Measurements from ENCODE around the gene SNRNP70. TPM values are rescaled to one million over a fixed set of nuclear protein-coding genes. Genes with fewer than 3 reads are reported as not detected.

The SNRNP70 gene
- total RNA-seq, 2 experiments from 2014 or later = 234 to 249 TPM

GRCh38 chr19:49097453-49098288 is 12.4 kb downstream of the SNRNP70 start:
- Mint-ChIP-seq H3K9me3 (no peaks in the 10 kb centered on the region), H3K4me3 (no peak overlapping the region), H3K36me3 (ENCODE audit: low read depth) (peaks cover 44% of the 10 kb centered on the region), H3K4me1 (peaks cover 18% of the 10 kb centered on the region), H3K27ac (peak overlapping the region; percentile 77), H3K27me3 (no peaks in the 10 kb centered on the region)
- ChIA-PET CTCF (interaction anchor here (0.5 to 2.6 kb wide), 40 partner anchors 9 to 444 kb away, joined by 3 to 22 read pairs (median 6); partner anchors contain the start of genes CGB7, LIN7B and RUVBL2), POLR2A (interaction anchor here (0.6 kb wide), 1 partner anchor 719 kb away, joined by 4 read pairs; no protein-coding TSS in a partner anchor)
- DNase-seq = peak; percentile 78

- Mint-ChIP-seq H3K27ac (peak overlapping the region; percentile 33), H3K4me1 (peaks cover 18% of the 10 kb centered on the region), H3K27me3 (no peaks in the 10 kb centered on the region), H3K36me3 (ENCODE audit: low read depth) (peaks cover 40% of the 10 kb centered on the region), H3K9me3 (no peaks in the 10 kb centered on the region), H3K4me3 (no peak overlapping the region)
- ChIA-PET POLR2A (no interaction called here), CTCF (interaction anchor here (1.0 to 2.6 kb wide), 11 partner anchors 7 to 159 kb away, joined by 3 to 22 read pairs (median 9); partner anchors contain the start of genes CGB7 and LIN7B)
- no peak for DNase-seq
Observed at GRCh38 chr19:49098795-49099194, 13.5 kb downstream of the SNRNP70 start.

- DNase-seq = no peak
- Mint-ChIP-seq H3K27ac (no peak overlapping the region), H3K36me3 (ENCODE audit: low read depth) (peaks cover 44% of the 10 kb centered on the region), H3K9me3 (no peaks in the 10 kb centered on the region), H3K4me3 (no peak overlapping the region), H3K4me1 (peaks cover 18% of the 10 kb centered on the region), H3K27me3 (no peaks in the 10 kb centered on the region)
- POLR2A ChIA-PET = no interaction called here
- CTCF ChIA-PET = interaction anchor here (0.6 to 1.3 kb wide), 4 partner anchors 8 to 150 kb away, joined by 3 to 6 read pairs (median 3); partner anchors contain the start of gene LIN7B
Observed at GRCh38 chr19:49101160-49101559, 15.9 kb downstream of the SNRNP70 start.

- ChIA-PET POLR2A (no interaction called here), CTCF (no interaction called here)
- H3K36me3 Mint-ChIP-seq (ENCODE audit: low read depth) = peaks cover 50% of the 10 kb centered on the region
Observed at GRCh38 chr19:49102303-49102702, 17.1 kb downstream of the SNRNP70 start.

GRCh38 chr19:49103331-49104085 is 18.3 kb downstream of the SNRNP70 start:
- Mint-ChIP-seq H3K4me1 (peaks cover 4% of the 10 kb centered on the region), H3K36me3 (ENCODE audit: low read depth) (peaks cover 47% of the 10 kb centered on the region), H3K9me3 (no peaks in the 10 kb centered on the region), H3K27ac (no peak overlapping the region), H3K4me3 (no peak overlapping the region), H3K27me3 (no peaks in the 10 kb centered on the region)
- POLR2A ChIA-PET = no interaction called here
- no peak for DNase-seq
- CTCF ChIA-PET = interaction anchor here (4.1 kb wide), 1 partner anchor 11 kb away, joined by 20 read pairs; the partner anchor contains the start of gene LIN7B

More at GRCh38 chr19:49102303-49102702, 17.1 kb downstream of the SNRNP70 start:
- H3K9me3 Mint-ChIP-seq = no peaks in the 10 kb centered on the region
- DNase-seq = no peak
- H3K27ac Mint-ChIP-seq = no peak overlapping the region
- H3K4me3 Mint-ChIP-seq = no peak overlapping the region
- no peaks in the 10 kb centered on the region for H3K27me3 Mint-ChIP-seq
- H3K4me1 Mint-ChIP-seq = peaks cover 13% of the 10 kb centered on the region

- Mint-ChIP-seq H3K27me3 (no peaks in the 10 kb centered on the region), H3K4me3 (no peak overlapping the region), H3K4me1 (peaks cover 2% of the 10 kb centered on the region), H3K9me3 (no peaks in the 10 kb centered on the region), H3K36me3 (ENCODE audit: low read depth) (peaks cover 48% of the 10 kb centered on the region), H3K27ac (no peak overlapping the region)
- ChIA-PET CTCF (interaction anchor here (0.6 to 4.1 kb wide), 2 partner anchors 10 to 393 kb away, joined by 3 to 20 read pairs; partner anchors contain the start of gene LIN7B), POLR2A (no interaction called here)
- no peak for DNase-seq
Observed at GRCh38 chr19:49104229-49104864, 19.1 kb downstream of the SNRNP70 start.

GRCh38 chr19:49106648-49107135 is 21.4 kb downstream of the SNRNP70 start:
- DNase-seq = peak; percentile 71
- Mint-ChIP-seq H3K36me3 (ENCODE audit: low read depth) (peaks cover 36% of the 10 kb centered on the region), H3K27ac (peak overlapping the region; percentile 56), H3K4me1 (peaks cover 4% of the 10 kb centered on the region), H3K27me3 (no peaks in the 10 kb centered on the region), H3K4me3 (no peak overlapping the region), H3K9me3 (no peaks in the 10 kb centered on the region)
- ChIA-PET CTCF (interaction anchor here (0.7 to 4.1 kb wide), 8 partner anchors 7 to 48 kb away, joined by 3 to 20 read pairs (median 6); partner anchors contain the start of genes HRC and LIN7B), POLR2A (no interaction called here)

GRCh38 chr19:49107625-49108459 is 22.6 kb downstream of the SNRNP70 start:
- CTCF ChIA-PET = interaction anchor here (0.6 to 4.1 kb wide), 2 partner anchors 10 to 87 kb away, joined by 4 to 14 read pairs; no protein-coding TSS in a partner anchor
- POLR2A ChIA-PET = no interaction called here

GRCh38 chr19:49109051-49109450 is 23.8 kb downstream of the SNRNP70 start:
- no peak overlapping the region for H3K4me3 Mint-ChIP-seq
- peaks cover 12% of the 10 kb centered on the region for H3K4me1 Mint-ChIP-seq
- H3K27ac Mint-ChIP-seq = peak overlapping the region; percentile 22
- peaks cover 36% of the 10 kb centered on the region for H3K36me3 Mint-ChIP-seq (ENCODE audit: low read depth)
- H3K9me3 Mint-ChIP-seq = no peaks in the 10 kb centered on the region
- CTCF ChIA-PET = interaction anchor here (1.2 to 4.1 kb wide), 3 partner anchors 9 to 90 kb away, joined by 3 to 14 read pairs (median 6); no protein-coding TSS in a partner anchor
- POLR2A ChIA-PET = no interaction called here
- DNase-seq = no peak
- no peaks in the 10 kb centered on the region for H3K27me3 Mint-ChIP-seq

More at GRCh38 chr19:49107625-49108459, 22.6 kb downstream of the SNRNP70 start:
- Mint-ChIP-seq H3K27me3 (no peaks in the 10 kb centered on the region), H3K4me1 (peaks cover 4% of the 10 kb centered on the region), H3K4me3 (no peak overlapping the region), H3K36me3 (ENCODE audit: low read depth) (peaks cover 36% of the 10 kb centered on the region), H3K27ac (no peak overlapping the region), H3K9me3 (no peaks in the 10 kb centered on the region)
- no peak for DNase-seq

- CTCF ChIA-PET = interaction anchor here (1.2 to 4.1 kb wide), 3 partner anchors 9 to 89 kb away, joined by 3 to 14 read pairs (median 6); no protein-coding TSS in a partner anchor
- H3K27ac Mint-ChIP-seq = no peak overlapping the region
- POLR2A ChIA-PET = no interaction called here
- peaks cover 35% of the 10 kb centered on the region for H3K36me3 Mint-ChIP-seq (ENCODE audit: low read depth)
- peaks cover 12% of the 10 kb centered on the region for H3K4me1 Mint-ChIP-seq
- H3K9me3 Mint-ChIP-seq = no peaks in the 10 kb centered on the region
- H3K4me3 Mint-ChIP-seq = no peak overlapping the region
- DNase-seq = no peak
- no peaks in the 10 kb centered on the region for H3K27me3 Mint-ChIP-seq
Observed at GRCh38 chr19:49109569-49110233, 24.4 kb downstream of the SNRNP70 start.

- Mint-ChIP-seq H3K27me3 (no peaks in the 10 kb centered on the region), H3K4me3 (no peak overlapping the region), H3K4me1 (peaks cover 17% of the 10 kb centered on the region), H3K36me3 (ENCODE audit: low read depth) (peaks cover 28% of the 10 kb centered on the region), H3K9me3 (no peaks in the 10 kb centered on the region), H3K27ac (no peak overlapping the region)
- ChIA-PET CTCF (interaction anchor here (4.1 kb wide), 1 partner anchor 13 kb away, joined by 14 read pairs; no protein-coding TSS in a partner anchor), POLR2A (no interaction called here)
- no peak for DNase-seq
Observed at GRCh38 chr19:49110567-49110966, 25.3 kb downstream of the SNRNP70 start.
